GM21526 (cell line): ENCODE measurements around the gene ZCCHC9.
"Not testable (repeated sequence)": the region's sequence is repeated elsewhere in the genome, so short reads cannot be mapped to it uniquely, and the experiment has no call there.

Experiments
- ATAC-seq: cut with Tn5 transposase; IDR thresholded peaks from one replicate; pipeline ENCODE4 v1.9.1; 2021; ENCODE audit warnings: moderate library complexity; ENCODE audit not compliant: unreplicated experiment, low FRiP score

The ZCCHC9 gene

GRCh38 chr5:81303563-81303962, 2.2 kb downstream of the ZCCHC9 start:
- ATAC-seq, result no peak

- no peak for ATAC-seq
These were observed 4.4 kb downstream of the ZCCHC9 start for GRCh38 chr5:81305785-81306184.

GRCh38 chr5:81308836-81309235, 7.4 kb downstream of the ZCCHC9 start:
- ATAC-seq, result no peak

- no peak for ATAC-seq
These were observed 9.1 kb downstream of the ZCCHC9 start for GRCh38 chr5:81310402-81311063.

- ATAC-seq, result no peak
These were observed 11.9 kb downstream of the ZCCHC9 start for GRCh38 chr5:81313278-81313677.

- no peak for ATAC-seq
These were observed 12.3 kb downstream of the ZCCHC9 start for GRCh38 chr5:81313686-81314085.

- ATAC-seq, result no peak
These were observed 13.2 kb downstream of the ZCCHC9 start for GRCh38 chr5:81314581-81314980.

GRCh38 chr5:81315336-81315735, 13.9 kb downstream of the ZCCHC9 start:
- ATAC-seq, result no peak

- no peak for ATAC-seq
These were observed 14.4 kb downstream of the ZCCHC9 start for GRCh38 chr5:81315830-81316229.

GRCh38 chr5:81316571-81316970, 15.2 kb downstream of the ZCCHC9 start:
- ATAC-seq, result no peak

- no peak for ATAC-seq
These were observed 16.1 kb downstream of the ZCCHC9 start for GRCh38 chr5:81317536-81317935.

- no peak for ATAC-seq
These were observed 25.2 kb downstream of the ZCCHC9 start for GRCh38 chr5:81326554-81326953.

GRCh38 chr5:81334304-81335061, 33.1 kb downstream of the ZCCHC9 start:
- no peak for ATAC-seq

GRCh38 chr5:81335946-81336345, 34.6 kb downstream of the ZCCHC9 start:
- ATAC-seq, result no peak

- no peak for ATAC-seq
These were observed 35.2 kb downstream of the ZCCHC9 start for GRCh38 chr5:81336556-81336955.

- ATAC-seq, result no peak
These were observed 36.4 kb downstream of the ZCCHC9 start for GRCh38 chr5:81337803-81338202.

- ATAC-seq, result not testable (repeated sequence)
These were observed 36.8 kb downstream of the ZCCHC9 start for GRCh38 chr5:81338213-81338612.

GRCh38 chr5:81344736-81345135, 43.3 kb downstream of the ZCCHC9 start:
- no peak for ATAC-seq

GRCh38 chr5:81345411-81346003, 44.1 kb downstream of the ZCCHC9 start:
- no peak for ATAC-seq

GRCh38 chr5:81349161-81349560, 47.8 kb downstream of the ZCCHC9 start:
- ATAC-seq, result no peak

GRCh38 chr5:81350507-81350906, 49.1 kb downstream of the ZCCHC9 start:
- no peak for ATAC-seq

- no peak for ATAC-seq
These were observed 51.8 kb downstream of the ZCCHC9 start for GRCh38 chr5:81353189-81353588.
